Measurements from ENCODE around the gene LRRC2.

GRCh38 chr3:46501702-46502101 is 64.4 kb downstream of the LRRC2 start:
- TF ChIP-seq POLR2A (IDR thresholded peaks at IDR 0.05) (no peak), CTCF (IDR thresholded peaks at IDR 0.05) (no peak)
